RWPE2 (cell line): Measurements from ENCODE around the gene SNAPC3.
A peak's percentile ranks its signal among the peaks of the same experiment; 100 is the strongest.
"Not testable (repeated sequence)": the region's sequence is repeated elsewhere in the genome, so short reads cannot be mapped to it uniquely, and the experiment has no call there.

Source experiments
- ATAC-seq: fragments of 200-7000 bp; cut with Tn5 transposase; 3 replicates; pipeline ENCODE4 v1.9.1; 2021; ENCODE audit warnings: low read depth
- DNase-seq: peaks from one replicate; pipeline ENCODE4 v3.0.0-alpha.2; 2020; ENCODE audit warnings: low spot score
- H3K27ac ChIP-seq: fragments of 450-650 bp; 2 replicates; pipeline ENCODE4 v1.5.1; 2017; ENCODE audit warnings: mild to moderate bottlenecking; ENCODE audit not compliant: poor library complexity, severe bottlenecking
- H3K27me3 ChIP-seq: fragments of 250-450 bp; sonication (Bioruptor Pico); 2 replicates; pipeline ENCODE4 v1.5.1; 2021; ENCODE audit warnings: mild to moderate bottlenecking, moderate library complexity; ENCODE audit not compliant: insufficient read depth, poor library complexity, severe bottlenecking
- H3K36me3 ChIP-seq: fragments of 250-450 bp; sonication (Bioruptor Pico); 2 replicates; pipeline ENCODE4 v1.5.1; 2020; ENCODE audit warnings: low read depth, mild to moderate bottlenecking, moderate library complexity
- H3K4me1 ChIP-seq: fragments of 250-450 bp; sonication (Bioruptor Pico); 2 replicates; pipeline ENCODE4 v1.5.1; 2021; ENCODE audit warnings: mild to moderate bottlenecking, moderate library complexity; ENCODE audit not compliant: insufficient read depth, poor library complexity, severe bottlenecking
- H3K4me3 ChIP-seq: fragments of 250-450 bp; sonication (Bioruptor Pico); 2 replicates; pipeline ENCODE4 v1.5.1; 2021; ENCODE audit warnings: mild to moderate bottlenecking, moderate library complexity; ENCODE audit not compliant: severe bottlenecking
- H3K9me3 ChIP-seq: fragments of 250-450 bp; sonication (Bioruptor Pico); 2 replicates; pipeline ENCODE4 v1.5.1; 2021; ENCODE audit warnings: mild to moderate bottlenecking, moderate library complexity; ENCODE audit not compliant: severe bottlenecking
- TF ChIP-seq, protein P1 (sequence below): fragments of 450-650 bp; IDR thresholded peaks from one replicate; pipeline ENCODE4 v1.5.1; 2017; ENCODE audit warnings: mild to moderate bottlenecking, moderate library complexity; ENCODE audit not compliant: poor library complexity, severe bottlenecking

SNAPC3 gene

DNA sequence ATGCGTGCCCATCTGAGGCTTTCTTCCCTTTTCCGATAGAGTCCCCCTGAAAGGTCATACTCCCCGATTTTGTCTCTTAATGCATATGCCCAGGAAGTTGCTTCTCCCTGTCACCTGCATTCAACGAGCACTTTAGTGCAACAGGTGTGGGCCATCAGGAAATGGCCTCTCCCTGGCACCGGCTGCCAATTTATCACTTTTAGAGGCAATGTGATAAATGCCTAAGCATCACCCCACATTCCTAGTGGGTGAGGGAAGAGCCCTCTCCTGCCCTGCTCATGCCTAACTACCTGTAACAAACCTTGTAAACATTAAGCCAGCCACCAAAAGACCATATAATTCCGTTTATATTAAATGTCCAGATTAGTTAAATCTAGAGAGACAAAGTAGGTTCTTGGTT lies 1.1 kb upstream of the SNAPC3 start:
- no peaks in the 10 kb centered on the region for H3K27me3 ChIP-seq
- TF ChIP-seq, protein P1, sequence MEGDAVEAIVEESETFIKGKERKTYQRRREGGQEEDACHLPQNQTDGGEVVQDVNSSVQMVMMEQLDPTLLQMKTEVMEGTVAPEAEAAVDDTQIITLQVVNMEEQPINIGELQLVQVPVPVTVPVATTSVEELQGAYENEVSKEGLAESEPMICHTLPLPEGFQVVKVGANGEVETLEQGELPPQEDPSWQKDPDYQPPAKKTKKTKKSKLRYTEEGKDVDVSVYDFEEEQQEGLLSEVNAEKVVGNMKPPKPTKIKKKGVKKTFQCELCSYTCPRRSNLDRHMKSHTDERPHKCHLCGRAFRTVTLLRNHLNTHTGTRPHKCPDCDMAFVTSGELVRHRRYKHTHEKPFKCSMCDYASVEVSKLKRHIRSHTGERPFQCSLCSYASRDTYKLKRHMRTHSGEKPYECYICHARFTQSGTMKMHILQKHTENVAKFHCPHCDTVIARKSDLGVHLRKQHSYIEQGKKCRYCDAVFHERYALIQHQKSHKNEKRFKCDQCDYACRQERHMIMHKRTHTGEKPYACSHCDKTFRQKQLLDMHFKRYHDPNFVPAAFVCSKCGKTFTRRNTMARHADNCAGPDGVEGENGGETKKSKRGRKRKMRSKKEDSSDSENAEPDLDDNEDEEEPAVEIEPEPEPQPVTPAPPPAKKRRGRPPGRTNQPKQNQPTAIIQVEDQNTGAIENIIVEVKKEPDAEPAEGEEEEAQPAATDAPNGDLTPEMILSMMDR: no peak
- DNase-seq: no peak
- peaks cover 6% of the 10 kb centered on the region for H3K4me1 ChIP-seq
- H3K9me3 ChIP-seq: no peaks in the 10 kb centered on the region
- H3K4me3 ChIP-seq: no peak overlapping the region
- H3K36me3 ChIP-seq: peaks cover 29% of the 10 kb centered on the region
- no peak for ATAC-seq
- H3K27ac ChIP-seq: no peak overlapping the region

GRCh38 chr9:15421990-15422371 lies 695 bp upstream of the SNAPC3 start:
- H3K4me1 ChIP-seq: peaks cover 6% of the 10 kb centered on the region
- peaks cover 34% of the 10 kb centered on the region for H3K36me3 ChIP-seq
- peak overlapping the region; percentile 37 for H3K27ac ChIP-seq
- no peak for ATAC-seq
- no peaks in the 10 kb centered on the region for H3K9me3 ChIP-seq
- TF ChIP-seq, protein P1: no peak
- H3K27me3 ChIP-seq: no peaks in the 10 kb centered on the region
- no peak for DNase-seq
- H3K4me3 ChIP-seq: peak overlapping the region; percentile 80

DNA sequence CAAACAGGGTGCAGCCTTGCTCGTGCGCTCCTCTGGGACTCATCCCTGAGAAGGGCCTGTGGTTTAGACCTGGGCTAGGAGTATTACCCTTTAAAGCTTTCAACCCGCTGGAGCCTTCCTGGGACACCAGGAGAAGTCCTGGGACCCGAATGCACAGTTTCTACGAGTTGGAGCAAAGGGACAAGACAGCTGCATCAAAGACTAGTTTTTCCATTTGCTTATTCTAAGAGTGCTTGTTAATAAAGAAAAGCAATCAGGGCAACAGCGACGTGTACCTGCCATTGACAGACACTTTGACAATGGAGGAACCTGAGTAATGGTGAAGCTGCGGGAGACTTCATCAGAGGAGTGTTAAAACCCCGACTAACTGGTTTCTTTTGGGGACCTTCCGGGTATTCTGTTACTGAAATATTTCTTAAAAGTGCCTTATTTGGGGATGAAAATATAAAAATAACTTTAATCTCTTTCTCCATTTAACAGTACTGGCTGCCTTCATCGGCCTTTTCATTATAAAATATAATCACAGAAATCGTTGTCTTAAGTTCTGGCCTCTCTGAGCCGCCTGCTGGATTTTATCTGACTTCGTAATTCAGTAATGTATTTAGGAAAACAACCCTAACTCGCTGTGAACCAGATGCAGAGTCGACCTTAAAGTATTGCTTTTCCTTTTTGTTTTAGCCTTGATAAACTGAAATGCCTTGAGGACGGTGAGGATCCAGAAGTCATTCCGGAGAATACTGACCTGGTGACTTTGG lies 732 bp downstream of the SNAPC3 start:
- H3K36me3 ChIP-seq: peaks cover 43% of the 10 kb centered on the region
- H3K4me3 ChIP-seq: peak overlapping the region; percentile 80
- no peak for DNase-seq
- no peaks in the 10 kb centered on the region for H3K27me3 ChIP-seq
- peak; percentile 44 for ATAC-seq
- H3K9me3 ChIP-seq: no peaks in the 10 kb centered on the region
- peaks cover 6% of the 10 kb centered on the region for H3K4me1 ChIP-seq
- TF ChIP-seq, protein P1: peak; percentile 20
- peak overlapping the region; percentile 37 for H3K27ac ChIP-seq

- Histone ChIP-seq H3K36me3 (peaks cover 57% of the 10 kb centered on the region), H3K4me3 (no peak overlapping the region), H3K9me3 (no peaks in the 10 kb centered on the region), H3K27ac (no peak overlapping the region), H3K4me1 (peaks cover 6% of the 10 kb centered on the region), H3K27me3 (no peaks in the 10 kb centered on the region)
- TF ChIP-seq, protein P1: no peak
- DNase-seq: no peak
- ATAC-seq: no peak
Measured at GRCh38 chr9:15426019-15426418, 3.3 kb downstream of the SNAPC3 start.

GRCh38 chr9:15427702-15428101 lies 5.0 kb downstream of the SNAPC3 start:
- H3K36me3 ChIP-seq: peaks cover 63% of the 10 kb centered on the region
- ATAC-seq, H3K9me3 ChIP-seq, H3K4me1 ChIP-seq, H3K27me3 ChIP-seq, DNase-seq, H3K4me3 ChIP-seq, H3K27ac ChIP-seq: not testable (repeated sequence)
